Endothelial cell of umbilical vein (primary cell): Measurements from ENCODE around the gene VEGFC. TPM values are rescaled to one million over a fixed set of nuclear protein-coding genes. Genes with fewer than 3 reads are reported as not detected.

Experiments used
- BruUV-seq: library from RNA; stranded (reverse); fragments of 400-500 nt; replicated peaks from 2 replicates; lab custom pipeline; 2021; lab: Mats Ljungman, UMichigan
- CTCF ChIA-PET: fragments of 300-600, 350-600 bp; sonication (Branson Sonifier 250); formaldehyde crosslinking; loops from one replicate; lab custom pipeline; 2021; ENCODE audit warnings: antibody characterized with exemption, inconsistent platforms; lab: Charles Lee
- POLR2A ChIA-PET: fragments of 300-600, 350-600 bp; sonication (Branson Sonifier 250); formaldehyde crosslinking; loops from one replicate; lab custom pipeline; 2021; ENCODE audit warnings: antibody characterized with exemption, inconsistent platforms; lab: Charles Lee
- DNase-seq: peaks from one replicate; pipeline ENCODE4 v3.0.0-alpha.2; 2011; ENCODE audit warnings: low read depth, low spot score
- FAIRE-seq: peaks from 2 replicates; lab custom pipeline; 2011; peaks lifted over from hg19 to GRCh38; lab: Jason Lieb, UNC
- H2AFZ ChIP-seq: 2 replicates; pipeline ENCODE4 v1.6.0; 2012; ENCODE audit warnings: low read depth, low read length, control low read depth, inconsistent platforms
- H3K27ac ChIP-seq: 2 replicates; pipeline ENCODE4 v1.5.1; 2011; ENCODE audit warnings: low read depth, mild to moderate bottlenecking, control low read depth, low read length, moderate library complexity; ENCODE audit not compliant: insufficient read depth
- H3K27me3 ChIP-seq, 2 experiments: 2 replicates each; pipeline versions ENCODE4 v1.6.0 to v1.6.1; 2011; ENCODE audit warnings: low read length in 2 of 2, mixed read lengths in 1 of 2; ENCODE audit not compliant: control insufficient read depth in 2 of 2, insufficient read depth in 2 of 2
- H3K36me3 ChIP-seq, 2 experiments: 2 replicates in 1 of 2; 3 replicates in 1 of 2; pipeline ENCODE4 v1.5.1; 2011; ENCODE audit warnings: low read length in 2 of 2, mild to moderate bottlenecking in 1 of 2, moderate library complexity in 1 of 2; ENCODE audit not compliant: control insufficient read depth in 2 of 2, insufficient read depth in 2 of 2; ENCODE audit errors: extremely low read depth in 1 of 2
- H3K4me1 ChIP-seq: 3 replicates; pipeline ENCODE4 v1.5.1; 2011; ENCODE audit warnings: mild to moderate bottlenecking, low read length; ENCODE audit not compliant: control insufficient read depth, insufficient read depth; ENCODE audit errors: extremely low read depth
- H3K4me2 ChIP-seq: 2 replicates; pipeline ENCODE4 v1.6.1; 2011; ENCODE audit warnings: low read length, control low read depth, mixed read lengths; ENCODE audit not compliant: insufficient read depth
- H3K4me3 ChIP-seq, 3 experiments: fragments of 200-600 bp in 1 of 3; sonication (generic), shearing (Covaris generic) in 1 of 3; replicated peaks in 1 of 3; 2 replicates each; pipeline ENCODE4 v1.5.1; 2011 to 2016; ENCODE audit warnings: control low read depth in 3 of 3, low read length in 3 of 3, mild to moderate bottlenecking in 2 of 3, inconsistent platforms in 1 of 3, low read depth in 1 of 3, moderate library complexity in 1 of 3; ENCODE audit not compliant: insufficient read depth in 1 of 3
- H3K79me2 ChIP-seq: 2 replicates; pipeline ENCODE4 v1.6.0; 2012; ENCODE audit warnings: low read length, inconsistent platforms; ENCODE audit not compliant: control insufficient read depth, insufficient read depth
- H3K9ac ChIP-seq: replicated peaks from 2 replicates; pipeline ENCODE3; 2011; ENCODE audit warnings: low read length, control low read depth; ENCODE audit not compliant: insufficient read depth; ENCODE audit errors: extremely low read depth
- H3K9me1 ChIP-seq: replicated peaks from 3 replicates; pipeline ENCODE4 v1.6.0; 2011; ENCODE audit warnings: mild to moderate bottlenecking, low read length; ENCODE audit not compliant: control insufficient read depth, insufficient read depth; ENCODE audit errors: extremely low read depth
- H3K9me3 ChIP-seq: replicated peaks from 2 replicates; pipeline ENCODE4 v1.5.1; 2012; ENCODE audit warnings: low read length, inconsistent platforms; ENCODE audit not compliant: control insufficient read depth, insufficient read depth
- H4K20me1 ChIP-seq: replicated peaks from 2 replicates; pipeline ENCODE3; 2011; ENCODE audit warnings: mild to moderate bottlenecking, low read length; ENCODE audit not compliant: control insufficient read depth, insufficient read depth; ENCODE audit errors: extremely low read depth
- FOS ChIP-seq: IDR thresholded peaks from 2 replicates; pipeline ENCODE4 v1.6.1; 2011; ENCODE audit warnings: mild to moderate bottlenecking, low read length, moderate library complexity, borderline replicate concordance; ENCODE audit not compliant: insufficient read depth
- GATA2 ChIP-seq: IDR thresholded peaks from 2 replicates; pipeline ENCODE4 v1.7.0; 2011; ENCODE audit warnings: low read depth, mild to moderate bottlenecking, moderate library complexity, mixed read lengths, low read length; ENCODE audit not compliant: insufficient read length, insufficient read depth
- JUN ChIP-seq: IDR thresholded peaks from 2 replicates; pipeline ENCODE4 v1.6.1; 2011; ENCODE audit warnings: borderline replicate concordance, low read depth; ENCODE audit not compliant: insufficient read length, insufficient read depth
- POLR2A ChIP-seq: IDR thresholded peaks from 2 replicates; pipeline ENCODE4 v1.6.1; 2012; ENCODE audit warnings: low read depth, mild to moderate bottlenecking, control low read depth, low read length
- POLR2AphosphoS5 ChIP-seq: IDR thresholded peaks from 2 replicates; pipeline ENCODE4 v1.6.1; 2012; ENCODE audit warnings: low read depth, mild to moderate bottlenecking, control low read depth, low read length, moderate library complexity; ENCODE audit not compliant: insufficient read depth
- dilution Hi-C: fragments of 300-500 bp; cut with MboI; formaldehyde crosslinking; loops from one replicate; pipeline ENCODE4 v1.15.0; 2019; ENCODE audit warnings: low sequenced_read_pairs; ENCODE audit not compliant: extremely low pct_ligation_motif_present
- intact Hi-C: fragments of 100-400 bp; cut with micrococcal nuclease; formaldehyde crosslinking; loops from one replicate; pipeline ENCODE4 v1.10.0; 2022
- polyA plus RNA-seq, 4 experiments: library from polyadenylated mRNA; depleted of rRNA in 3 of 4; stranded (reverse) in 3 of 4; unstranded in 1 of 4; fragments of >200 nt; gene quantifications; 2 replicates each; pipeline versions ENCODE4 v1.2.1 to v1.2.3, GENCODE V29; 2011 to 2012; ENCODE audit warnings: missing spikeins in 1 of 4
- total RNA-seq: library from RNA; stranded (reverse); gene quantifications from 2 replicates; pipeline ENCODE4 v1.2.3, GENCODE V29; 2021
- TF ChIP-seq, protein P1 (sequence below): IDR thresholded peaks from 2 replicates; pipeline ENCODE4 v1.6.1; 2011; ENCODE audit not compliant: insufficient read depth, insufficient read length

Gene VEGFC
- total and polyA plus RNA-seq, 2 donors (not counting 3 experiments of a cell fraction or from before 2014, with no cell fraction given), result 20.4 to 34.9 TPM

DNA sequence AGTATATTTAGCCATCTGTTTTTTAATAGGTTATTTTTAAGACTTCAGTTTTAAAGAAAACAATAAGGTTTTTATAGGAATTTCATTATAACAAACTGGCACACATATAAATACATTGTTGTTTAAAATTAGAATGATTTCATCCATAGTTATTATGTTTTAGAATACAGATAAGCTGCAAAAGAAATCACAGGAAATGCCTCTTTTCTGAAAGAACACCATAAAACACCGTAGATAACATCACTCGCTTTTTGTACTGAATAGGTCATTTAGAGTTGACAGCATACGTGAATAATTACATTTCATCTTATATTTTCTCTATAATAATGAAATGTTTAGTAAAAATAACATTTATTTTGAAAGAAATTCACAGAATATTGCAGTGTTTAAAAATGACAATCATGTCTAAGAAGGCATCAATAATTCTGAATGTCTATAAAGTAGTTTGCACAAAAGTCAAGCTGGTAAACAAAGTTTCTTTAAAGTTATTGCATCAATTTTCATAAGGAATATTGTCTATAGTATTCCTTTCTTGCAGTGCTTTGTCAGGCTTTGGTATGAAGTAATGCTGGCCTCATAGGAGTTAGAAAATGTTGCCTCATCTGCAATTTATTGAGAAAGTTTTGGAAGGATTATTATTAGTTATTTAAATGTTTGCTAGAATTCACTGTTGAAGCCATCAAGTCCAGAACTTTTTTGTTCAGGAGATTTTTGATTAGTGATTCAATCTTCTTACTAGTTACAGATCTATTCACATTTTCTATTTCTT is 17.9 kb upstream of the VEGFC start:
- Histone ChIP-seq H3K4me3 (no peak overlapping the region), H3K27me3 (no peaks in the 10 kb centered on the region), H3K4me2 (peak overlapping the region; percentile 75), H3K9ac (no peak overlapping the region), H3K79me2 (no peaks in the 10 kb centered on the region), H3K9me1 (no peaks in the 10 kb centered on the region), H3K4me1 (peaks cover 21% of the 10 kb centered on the region), H3K9me3 (peaks cover 4% of the 10 kb centered on the region), H3K36me3 (no peaks in the 10 kb centered on the region), H2AFZ (no peak overlapping the region), H4K20me1 (no peaks in the 10 kb centered on the region), H3K27ac (peak overlapping the region; percentile 44)
- ChIA-PET CTCF (interaction anchor here (0.6 to 2.0 kb wide), 3 partner anchors 14 to 538 kb away, joined by 3 to 11 read pairs (median 5); no protein-coding TSS in a partner anchor), POLR2A (no interaction called here)
- TF ChIP-seq POLR2A (no peak), POLR2AphosphoS5 (no peak), JUN (peak; percentile 51), FOS (no peak), GATA2 (peak; percentile 86)
- TF ChIP-seq, protein P1, sequence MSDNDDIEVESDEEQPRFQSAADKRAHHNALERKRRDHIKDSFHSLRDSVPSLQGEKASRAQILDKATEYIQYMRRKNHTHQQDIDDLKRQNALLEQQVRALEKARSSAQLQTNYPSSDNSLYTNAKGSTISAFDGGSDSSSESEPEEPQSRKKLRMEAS, result no peak
- peak; percentile 73 for DNase-seq
- peak; percentile 86 for FAIRE-seq
- dilution Hi-C loops, result no loop called here
- BruUV-seq, result TSS peak; percentile 7
- intact Hi-C loops, result loop anchor here (1.0 kb wide), 3 partner anchors 16 to 73 kb away; no protein-coding TSS in a partner anchor
